ENCODE data around the gene OR5B21. TPM values are rescaled to one million over a fixed set of nuclear protein-coding genes. Genes with fewer than 3 reads are reported as not detected.

The OR5B21 gene
- total and polyA plus RNA-seq, 10 donors, result 0.40 to 2.6 (median 0.54) TPM; not detected in 7

GRCh38 chr11:58508814-58509213, 909 bp upstream of the OR5B21 start:
- intact Hi-C loops (cut with DNase I; ENCODE audit: low total_unique reads), result no loop called here
- no peaks in the 10 kb centered on the region for H3K36me3 ChIP-seq
- no peak for DNase-seq

GRCh38 chr11:58507355-58507754, 550 bp downstream of the OR5B21 start:
- Histone ChIP-seq H3K27me3 (replicated peaks in 1 of 7) (no peaks in the 10 kb centered on the region), H3K27ac (no peak overlapping the region), H3K4me3 (no peak overlapping the region), H3K9me3 (no peaks in the 10 kb centered on the region), H3K36me3 (no peaks in the 10 kb centered on the region), H3K4me1 (peaks cover 0 to 9% (median 0%) of the 10 kb centered on the region in 6 donors)
- no peak for DNase-seq
- 84 to 90% (median 89%) methylated on average over 4 of the region's 4 CpGs for WGBS, 5 donors
- intact Hi-C loops (cut with DNase I; ENCODE audit: low total_unique reads), result no loop called here
- TF ChIP-seq POLR2AphosphoS5 (IDR thresholded peaks at IDR 0.05), result no peak
- no peak for TF ChIP-seq POLR2A (IDR thresholded peaks at IDR 0.05)
- TF ChIP-seq CTCF (IDR thresholded peaks at IDR 0.05 in 8 of 11, conservative IDR thresholded peaks at IDR 0.05 in 3 of 11), result no peak

More at GRCh38 chr11:58508814-58509213, 909 bp upstream of the OR5B21 start:
- Histone ChIP-seq H3K27ac (no peak overlapping the region), H3K27me3 (replicated peaks in 1 of 7) (no peaks in the 10 kb centered on the region), H3K9me3 (no peaks in the 10 kb centered on the region), H3K4me1 (peaks cover 0 to 9% (median 0%) of the 10 kb centered on the region in 6 donors), H3K4me3 (no peak overlapping the region)
- TF ChIP-seq POLR2A (IDR thresholded peaks at IDR 0.05) (no peak), CTCF (IDR thresholded peaks at IDR 0.05 in 8 of 11, conservative IDR thresholded peaks at IDR 0.05 in 3 of 11) (no peak), POLR2AphosphoS5 (IDR thresholded peaks at IDR 0.05) (no peak)

GRCh38 chr11:58506935-58507334, 970 bp downstream of the OR5B21 start:
- no peak for DNase-seq
- Histone ChIP-seq H3K4me3 (no peak overlapping the region), H3K4me1 (peaks cover 0 to 9% (median 0%) of the 10 kb centered on the region in 6 donors), H3K9me3 (no peaks in the 10 kb centered on the region), H3K27me3 (replicated peaks in 1 of 7) (no peaks in the 10 kb centered on the region), H3K36me3 (no peaks in the 10 kb centered on the region), H3K27ac (no peak overlapping the region)
- WGBS, 5 donors, result 51 to 62% (median 53%) methylated on average over 5 of the region's 5 CpGs
- no peak for TF ChIP-seq CTCF (IDR thresholded peaks at IDR 0.05 in 8 of 11, conservative IDR thresholded peaks at IDR 0.05 in 3 of 11)
- no peak for TF ChIP-seq POLR2AphosphoS5 (IDR thresholded peaks at IDR 0.05)
- TF ChIP-seq POLR2A (IDR thresholded peaks at IDR 0.05), result no peak
- intact Hi-C loops (cut with DNase I; ENCODE audit: low total_unique reads), result no loop called here

- no peak for DNase-seq
- H3K27ac ChIP-seq, result no peak overlapping the region
- H3K36me3 ChIP-seq, result no peaks in the 10 kb centered on the region
- intact Hi-C loops (cut with DNase I; ENCODE audit: low total_unique reads), result no loop called here
- 79 to 85% (median 82%) methylated on average over 4 of the region's 4 CpGs for WGBS, 5 donors
- no peaks in the 10 kb centered on the region for H3K27me3 ChIP-seq (replicated peaks in 1 of 7)
- H3K9me3 ChIP-seq, result no peaks in the 10 kb centered on the region
- TF ChIP-seq CTCF (IDR thresholded peaks at IDR 0.05 in 8 of 11, conservative IDR thresholded peaks at IDR 0.05 in 3 of 11) (no peak), POLR2AphosphoS5 (IDR thresholded peaks at IDR 0.05) (no peak), POLR2A (IDR thresholded peaks at IDR 0.05) (no peak)
- peaks cover 0 to 9% (median 0%) of the 10 kb centered on the region in 6 donors for H3K4me1 ChIP-seq
- H3K4me3 ChIP-seq, result no peak overlapping the region
Observed at GRCh38 chr11:58505849-58506248, 2.1 kb downstream of the OR5B21 start.
